Measurements from ENCODE around the gene PRDM13. TPM values are rescaled to one million over a fixed set of nuclear protein-coding genes. Genes with fewer than 3 reads are reported as not detected.

Gene PRDM13
- total RNA-seq, 1 donor from 2014 or later = not detected

DNA sequence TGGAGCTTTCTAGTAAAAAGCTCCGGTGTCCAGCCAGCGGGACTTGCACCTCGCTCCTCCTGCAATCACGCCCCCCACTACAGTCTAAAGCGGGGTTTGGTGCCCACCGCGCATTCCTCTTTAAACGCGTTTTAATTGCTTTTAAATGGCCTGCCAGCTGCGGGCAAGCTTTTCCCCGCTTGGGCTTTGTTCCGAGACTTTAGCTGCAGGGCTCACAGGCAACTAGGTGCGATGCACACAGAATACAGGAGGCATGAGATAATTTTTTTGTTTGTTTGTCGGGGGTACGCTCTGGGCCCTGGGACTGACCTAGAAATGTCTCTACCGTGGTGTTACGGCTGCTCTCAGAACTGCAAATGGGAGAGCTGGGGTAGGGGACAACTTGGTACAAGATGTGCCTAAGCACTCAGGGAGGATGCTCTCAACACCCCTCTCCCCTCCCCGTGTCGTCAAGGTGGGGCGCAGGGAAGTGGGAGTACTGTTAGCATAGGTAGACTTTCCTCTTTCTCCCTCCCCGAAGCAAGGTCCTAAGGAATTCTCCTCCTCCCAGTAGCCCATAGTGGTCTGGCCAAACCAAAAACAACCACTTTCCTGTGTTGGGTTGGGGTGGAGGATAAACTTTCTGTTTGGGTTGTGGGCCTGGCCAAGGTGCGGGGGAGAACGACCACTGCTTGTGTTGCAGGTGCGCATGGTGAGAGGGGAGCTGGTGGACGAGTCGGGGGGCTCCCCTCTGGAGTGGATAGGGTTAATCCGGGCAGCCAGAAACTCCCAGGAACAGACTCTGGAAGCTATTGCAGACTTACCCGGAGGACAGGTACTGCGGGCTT, 1.6 kb downstream of the PRDM13 start:
- Mint-ChIP-seq H3K36me3 (ENCODE audit: low read depth, unreplicated experiment) (no peaks in the 10 kb centered on the region), H3K9me3 (ENCODE audit: unreplicated experiment) (peaks cover 6% of the 10 kb centered on the region), H3K4me1 (ENCODE audit: low read depth, unreplicated experiment) (no peaks in the 10 kb centered on the region), H3K27me3 (ENCODE audit: low read depth, unreplicated experiment) (peaks cover 88% of the 10 kb centered on the region), H3K4me3 (ENCODE audit: unreplicated experiment) (no peak overlapping the region), H3K27ac (ENCODE audit: unreplicated experiment) (no peak overlapping the region)
- peaks cover 96% of the 10 kb centered on the region for H3K27me3 ChIP-seq (ENCODE audit: insufficient read depth, low read length)
- H3K36me3 ChIP-seq (ENCODE audit: insufficient read depth, low read length) = no peaks in the 10 kb centered on the region
- peaks cover 4% of the 10 kb centered on the region for H3K4me1 ChIP-seq (ENCODE audit: insufficient read depth, low read length)
- peaks cover 14% of the 10 kb centered on the region for H3K9me3 ChIP-seq (ENCODE audit: insufficient read depth, low read depth, low read length)
- H2AFZ ChIP-seq (ENCODE audit: low read depth, low read length) = no peak overlapping the region
- DNase-seq (ENCODE audit: low read depth) = no peak
- no peak overlapping the region for H3K4me2 ChIP-seq (ENCODE audit: low read length)
- no peak overlapping the region for H3K27ac ChIP-seq (ENCODE audit: low read depth, low read length)
- TF ChIP-seq, protein P1, sequence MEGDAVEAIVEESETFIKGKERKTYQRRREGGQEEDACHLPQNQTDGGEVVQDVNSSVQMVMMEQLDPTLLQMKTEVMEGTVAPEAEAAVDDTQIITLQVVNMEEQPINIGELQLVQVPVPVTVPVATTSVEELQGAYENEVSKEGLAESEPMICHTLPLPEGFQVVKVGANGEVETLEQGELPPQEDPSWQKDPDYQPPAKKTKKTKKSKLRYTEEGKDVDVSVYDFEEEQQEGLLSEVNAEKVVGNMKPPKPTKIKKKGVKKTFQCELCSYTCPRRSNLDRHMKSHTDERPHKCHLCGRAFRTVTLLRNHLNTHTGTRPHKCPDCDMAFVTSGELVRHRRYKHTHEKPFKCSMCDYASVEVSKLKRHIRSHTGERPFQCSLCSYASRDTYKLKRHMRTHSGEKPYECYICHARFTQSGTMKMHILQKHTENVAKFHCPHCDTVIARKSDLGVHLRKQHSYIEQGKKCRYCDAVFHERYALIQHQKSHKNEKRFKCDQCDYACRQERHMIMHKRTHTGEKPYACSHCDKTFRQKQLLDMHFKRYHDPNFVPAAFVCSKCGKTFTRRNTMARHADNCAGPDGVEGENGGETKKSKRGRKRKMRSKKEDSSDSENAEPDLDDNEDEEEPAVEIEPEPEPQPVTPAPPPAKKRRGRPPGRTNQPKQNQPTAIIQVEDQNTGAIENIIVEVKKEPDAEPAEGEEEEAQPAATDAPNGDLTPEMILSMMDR (IDR thresholded peaks at IDR 0.05; ENCODE audit: insufficient read depth, low read depth, low read length) = no peak
- TF ChIP-seq EZH2 (IDR thresholded peaks at IDR 0.05; ENCODE audit: insufficient read depth, low read length) = peak; percentile 44
- no peak overlapping the region for H3K4me3 ChIP-seq (ENCODE audit: insufficient read depth, low read depth, low read length)
- FAIRE-seq = no peak
- H3K79me2 ChIP-seq (ENCODE audit: insufficient read depth, low read length) = no peaks in the 10 kb centered on the region
- no peaks in the 10 kb centered on the region for H4K20me1 ChIP-seq (ENCODE audit: insufficient read depth, low read length)
- H3K9ac ChIP-seq (ENCODE audit: low read length) = no peak overlapping the region

DNA sequence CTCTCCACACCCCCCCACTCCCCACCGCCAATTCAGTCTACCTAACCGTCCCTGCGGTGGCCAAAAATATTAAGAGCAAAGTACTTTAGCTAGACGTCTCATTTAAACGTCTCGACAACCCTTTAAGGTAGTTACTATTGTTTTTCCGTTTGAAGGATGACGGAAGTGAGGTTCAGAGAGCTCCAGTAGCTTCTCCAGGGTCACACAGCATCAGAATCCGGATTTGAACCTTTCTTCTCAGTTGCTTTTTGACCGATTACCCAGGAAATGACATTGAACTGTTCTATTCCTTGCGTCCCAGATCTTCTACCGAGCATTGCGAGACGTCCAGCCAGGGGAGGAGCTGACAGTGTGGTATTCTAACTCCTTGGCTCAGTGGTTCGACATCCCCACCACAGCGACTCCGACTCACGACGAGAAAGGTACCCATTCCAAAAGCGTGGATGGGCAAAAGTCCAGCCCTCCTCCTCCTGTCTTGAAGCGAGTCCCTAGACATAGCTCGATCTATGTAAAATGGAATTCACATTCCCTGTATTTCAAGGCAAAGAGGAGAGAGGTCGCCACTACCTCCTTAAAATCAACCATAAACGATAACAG, 2.4 kb downstream of the PRDM13 start:
- FAIRE-seq = no peak
- no peaks in the 10 kb centered on the region for H3K4me1 Mint-ChIP-seq (ENCODE audit: low read depth, unreplicated experiment)
- no peak overlapping the region for H3K27ac Mint-ChIP-seq (ENCODE audit: unreplicated experiment)
- H3K36me3 Mint-ChIP-seq (ENCODE audit: low read depth, unreplicated experiment) = no peaks in the 10 kb centered on the region
- no peak overlapping the region for H3K4me3 Mint-ChIP-seq (ENCODE audit: unreplicated experiment)
- Histone ChIP-seq H3K9me3 (ENCODE audit: insufficient read depth, low read depth, low read length) (peaks cover 14% of the 10 kb centered on the region), H3K4me3 (ENCODE audit: insufficient read depth, low read depth, low read length) (no peak overlapping the region), H2AFZ (ENCODE audit: low read depth, low read length) (no peak overlapping the region), H3K79me2 (ENCODE audit: insufficient read depth, low read length) (no peaks in the 10 kb centered on the region), H4K20me1 (ENCODE audit: insufficient read depth, low read length) (no peaks in the 10 kb centered on the region), H3K9ac (ENCODE audit: low read length) (no peak overlapping the region), H3K4me1 (ENCODE audit: insufficient read depth, low read length) (peaks cover 3% of the 10 kb centered on the region), H3K27ac (ENCODE audit: low read depth, low read length) (no peak overlapping the region), H3K4me2 (ENCODE audit: low read length) (no peak overlapping the region), H3K36me3 (ENCODE audit: insufficient read depth, low read length) (no peaks in the 10 kb centered on the region), H3K27me3 (ENCODE audit: insufficient read depth, low read length) (peaks cover 92% of the 10 kb centered on the region)
- no peak for TF ChIP-seq EZH2 (IDR thresholded peaks at IDR 0.05; ENCODE audit: insufficient read depth, low read length)
- DNase-seq (ENCODE audit: low read depth) = no peak
- peaks cover 6% of the 10 kb centered on the region for H3K9me3 Mint-ChIP-seq (ENCODE audit: unreplicated experiment)
- H3K27me3 Mint-ChIP-seq (ENCODE audit: low read depth, unreplicated experiment) = peaks cover 86% of the 10 kb centered on the region

DNA sequence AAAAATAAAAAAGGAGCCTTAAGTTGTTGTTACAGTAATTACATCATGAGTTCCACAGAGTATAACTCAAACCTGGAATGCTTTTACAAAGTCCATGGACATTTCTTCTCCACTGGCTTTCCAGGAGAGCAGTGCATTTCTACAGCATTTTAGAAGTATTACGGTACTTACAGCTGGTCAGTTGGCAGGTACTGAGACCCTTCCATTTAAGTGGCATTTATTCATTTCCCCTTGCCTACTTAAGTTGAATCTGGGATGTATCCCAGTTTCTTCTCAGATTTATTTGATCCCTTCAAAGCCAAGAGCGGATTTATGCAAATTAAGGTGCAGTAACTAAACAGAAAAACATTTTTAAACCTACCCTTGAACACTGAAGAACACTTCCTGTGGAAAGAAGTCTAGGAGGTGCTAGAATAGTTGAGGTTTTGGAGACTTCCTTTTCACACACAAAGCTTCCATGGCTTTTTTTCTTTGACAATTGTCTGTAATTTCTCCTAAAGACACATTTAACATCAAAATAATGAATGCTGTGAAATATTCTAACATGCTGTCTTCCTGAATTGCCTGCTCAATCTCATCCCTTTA, 3.4 kb downstream of the PRDM13 start:
- Histone ChIP-seq H3K9ac (ENCODE audit: low read length) (no peak overlapping the region), H3K79me2 (ENCODE audit: insufficient read depth, low read length) (no peaks in the 10 kb centered on the region), H3K27me3 (ENCODE audit: insufficient read depth, low read length) (peaks cover 92% of the 10 kb centered on the region), H3K4me2 (ENCODE audit: low read length) (no peak overlapping the region), H3K36me3 (ENCODE audit: insufficient read depth, low read length) (no peaks in the 10 kb centered on the region), H2AFZ (ENCODE audit: low read depth, low read length) (no peak overlapping the region), H3K4me3 (ENCODE audit: insufficient read depth, low read depth, low read length) (no peak overlapping the region), H3K9me3 (ENCODE audit: insufficient read depth, low read depth, low read length) (peaks cover 13% of the 10 kb centered on the region), H3K4me1 (ENCODE audit: insufficient read depth, low read length) (peaks cover 8% of the 10 kb centered on the region), H4K20me1 (ENCODE audit: insufficient read depth, low read length) (no peaks in the 10 kb centered on the region), H3K27ac (ENCODE audit: low read depth, low read length) (no peak overlapping the region)
- peaks cover 9% of the 10 kb centered on the region for H3K9me3 Mint-ChIP-seq (ENCODE audit: unreplicated experiment)
- DNase-seq (ENCODE audit: low read depth) (no peak), FAIRE-seq (no peak)
- no peak overlapping the region for H3K4me3 Mint-ChIP-seq (ENCODE audit: unreplicated experiment)
- H3K4me1 Mint-ChIP-seq (ENCODE audit: low read depth, unreplicated experiment) = no peaks in the 10 kb centered on the region
- H3K36me3 Mint-ChIP-seq (ENCODE audit: low read depth, unreplicated experiment) = no peaks in the 10 kb centered on the region
- TF ChIP-seq, protein P1 (IDR thresholded peaks at IDR 0.05; ENCODE audit: insufficient read depth, low read depth, low read length) = no peak
- peaks cover 83% of the 10 kb centered on the region for H3K27me3 Mint-ChIP-seq (ENCODE audit: low read depth, unreplicated experiment)
- H3K27ac Mint-ChIP-seq (ENCODE audit: unreplicated experiment) = no peak overlapping the region

Data from astrocyte (in vitro differentiated cells and primary cell).